Fibroblast of skin of abdomen (primary cell): ENCODE data around the gene ADH4.
"Not testable (repeated sequence)": the region's sequence is repeated elsewhere in the genome, so short reads cannot be mapped to it uniquely, and the experiment has no call there.

ENCODE experiments used
- DNase-seq: peaks from one replicate; pipeline ENCODE4 v3.0.0-alpha.2; 2013

ADH4 gene

GRCh38 chr4:99131378-99131777 lies 12.7 kb downstream of the ADH4 start:
- DNase-seq = no peak

GRCh38 chr4:99126376-99126775 lies 17.7 kb downstream of the ADH4 start:
- no peak for DNase-seq

GRCh38 chr4:99121008-99121407 lies 23.1 kb downstream of the ADH4 start:
- DNase-seq = no peak

- DNase-seq = no peak
Measured at GRCh38 chr4:99120501-99120900, 23.6 kb downstream of the ADH4 start.

GRCh38 chr4:99117876-99118693 lies 26.0 kb downstream of the ADH4 start:
- DNase-seq = no peak

GRCh38 chr4:99117122-99117841 lies 26.8 kb downstream of the ADH4 start:
- DNase-seq = not testable (repeated sequence)

- DNase-seq = not testable (repeated sequence)
Measured at GRCh38 chr4:99109286-99109685, 34.8 kb downstream of the ADH4 start.

GRCh38 chr4:99104153-99104552 lies 39.9 kb downstream of the ADH4 start:
- DNase-seq = no peak

- DNase-seq = no peak
Measured at GRCh38 chr4:99103166-99103565, 40.9 kb downstream of the ADH4 start.

GRCh38 chr4:99102634-99103033 lies 41.5 kb downstream of the ADH4 start:
- DNase-seq = no peak

- peak; percentile 49 for DNase-seq
Measured at GRCh38 chr4:99100876-99101275, 43.2 kb downstream of the ADH4 start.

GRCh38 chr4:99099814-99100213 lies 44.3 kb downstream of the ADH4 start:
- peak; percentile 44 for DNase-seq

- DNase-seq = no peak
Measured at GRCh38 chr4:99099311-99099710, 44.8 kb downstream of the ADH4 start.

- not testable (repeated sequence) for DNase-seq
Measured at GRCh38 chr4:99091841-99092240, 52.3 kb downstream of the ADH4 start.

- DNase-seq = no peak
Measured at GRCh38 chr4:99091216-99091575, 52.9 kb downstream of the ADH4 start.

- peak; percentile 62 for DNase-seq
Measured at GRCh38 chr4:99090481-99091215, 53.4 kb downstream of the ADH4 start.

GRCh38 chr4:99088481-99089365 lies 55.4 kb downstream of the ADH4 start, which contains the start of gene ADH5:
ADH5 (minus strand) TSS chr4:99088788; CDS start chr4:99088700, 88 bp downstream.
- peak; percentile 89 for DNase-seq

GRCh38 chr4:99088023-99088449 lies 56.1 kb downstream of the ADH4 start:
- DNase-seq = peak; percentile 68

GRCh38 chr4:99084595-99084994 lies 59.5 kb downstream of the ADH4 start:
- DNase-seq = no peak

GRCh38 chr4:99082192-99082591 lies 61.9 kb downstream of the ADH4 start:
- no peak for DNase-seq

- DNase-seq = not testable (repeated sequence)
Measured at GRCh38 chr4:99080869-99081268, 63.2 kb downstream of the ADH4 start.
